ENCODE results near the gene CCDC142.
A peak's percentile ranks its signal among the peaks of the same experiment; 100 is the strongest.
"Not testable (repeated sequence)": the region's sequence is repeated elsewhere in the genome, so short reads cannot be mapped to it uniquely, and the experiment has no call there.

The CCDC142 gene

GRCh38 chr2:74499267-74499939, 16.6 kb upstream of the CCDC142 start, which contains the start of gene LBX2:
Gene LBX2, minus strand, starts transcription at chr2:74499603. Its CDS starts 66 bp downstream, at chr2:74499537.
- no peak for DNase-seq (ENCODE audit: low read depth)

DNA sequence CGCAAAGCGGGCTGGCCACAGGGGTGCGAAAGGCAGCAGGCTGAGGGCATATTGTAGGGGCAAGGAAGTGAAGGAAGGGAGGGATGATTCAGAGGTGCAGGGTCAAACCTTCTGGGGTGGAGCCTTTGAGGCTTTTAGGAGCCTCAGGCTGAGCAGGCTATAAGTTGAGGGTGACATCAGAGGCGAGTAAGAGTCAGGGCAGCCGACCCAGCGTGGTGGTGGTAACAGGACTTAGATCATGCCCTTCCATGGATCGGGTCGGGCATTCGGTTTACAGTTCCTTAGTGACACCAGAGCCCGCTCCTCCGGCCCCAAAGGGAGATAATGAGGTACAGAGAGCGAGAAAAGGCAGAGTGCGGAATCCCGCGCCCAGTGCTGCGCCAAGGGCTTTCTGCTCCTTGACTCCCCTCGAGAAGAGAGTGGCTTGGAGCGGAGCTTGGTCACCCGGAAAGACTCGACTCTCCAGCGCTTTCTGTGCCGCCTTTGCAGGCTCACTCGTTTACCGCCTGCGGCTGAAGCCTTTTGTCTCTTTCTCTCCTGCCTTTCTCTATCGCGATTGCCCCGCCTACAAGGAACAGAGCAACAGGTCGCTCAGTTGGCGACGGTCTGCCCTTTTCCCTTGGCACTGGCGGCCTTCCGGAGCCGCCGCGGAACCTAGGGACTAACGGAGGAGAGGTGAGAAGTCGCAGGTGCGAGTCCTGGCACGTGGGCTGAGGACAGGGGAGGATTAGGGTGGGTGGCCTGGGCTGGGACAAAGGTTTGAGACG, 15.9 kb upstream of the CCDC142 start:
- DNase-seq (ENCODE audit: low read depth) = no peak

GRCh38 chr2:74497777-74498499, 15.1 kb upstream of the CCDC142 start:
- DNase-seq (ENCODE audit: low read depth) = no peak

DNA sequence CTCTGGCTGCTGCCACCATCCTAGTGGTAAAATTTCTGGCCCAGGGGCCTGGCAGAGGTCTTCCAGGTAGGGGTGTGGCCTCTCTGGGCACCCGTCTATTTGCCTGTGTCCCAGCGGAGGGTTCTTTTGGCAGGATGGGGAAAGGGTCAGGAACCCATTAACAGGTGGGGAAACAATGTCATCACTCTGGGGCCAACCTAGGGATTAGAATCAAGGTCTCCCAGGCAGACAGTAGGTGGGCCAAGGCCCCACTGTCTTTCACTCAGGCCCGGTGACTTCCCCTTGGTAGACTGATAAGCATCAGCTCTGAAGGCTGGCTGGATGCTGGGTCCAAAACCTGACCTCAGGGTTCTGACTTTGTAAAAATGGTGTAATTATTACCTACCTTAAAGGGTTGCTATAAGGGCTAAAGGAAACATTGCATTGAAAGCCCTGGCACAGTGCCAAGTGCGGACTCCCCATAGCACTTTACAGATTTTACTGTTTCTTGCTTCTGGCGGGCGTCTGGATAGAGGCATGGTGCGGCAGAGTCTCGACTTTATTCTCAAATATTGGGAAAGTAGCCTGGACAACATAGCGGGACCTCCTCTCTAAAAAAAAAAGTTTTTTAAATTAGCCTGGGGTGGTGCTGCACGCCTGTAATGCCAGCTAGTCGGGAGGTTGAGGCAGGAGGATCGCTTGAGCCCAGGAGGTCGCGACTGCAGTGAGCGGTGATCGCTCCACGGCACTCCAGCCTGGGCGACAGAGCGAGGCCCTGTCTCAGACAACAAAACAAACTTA, 14.4 kb upstream of the CCDC142 start:
- DNase-seq (ENCODE audit: low read depth) = no peak

GRCh38 chr2:74495440-74495839, 12.6 kb upstream of the CCDC142 start:
- DNase-seq (ENCODE audit: low read depth) = no peak

- no peak for DNase-seq (ENCODE audit: low read depth)
These were observed 10.7 kb upstream of the CCDC142 start for GRCh38 chr2:74493546-74493945.

DNA sequence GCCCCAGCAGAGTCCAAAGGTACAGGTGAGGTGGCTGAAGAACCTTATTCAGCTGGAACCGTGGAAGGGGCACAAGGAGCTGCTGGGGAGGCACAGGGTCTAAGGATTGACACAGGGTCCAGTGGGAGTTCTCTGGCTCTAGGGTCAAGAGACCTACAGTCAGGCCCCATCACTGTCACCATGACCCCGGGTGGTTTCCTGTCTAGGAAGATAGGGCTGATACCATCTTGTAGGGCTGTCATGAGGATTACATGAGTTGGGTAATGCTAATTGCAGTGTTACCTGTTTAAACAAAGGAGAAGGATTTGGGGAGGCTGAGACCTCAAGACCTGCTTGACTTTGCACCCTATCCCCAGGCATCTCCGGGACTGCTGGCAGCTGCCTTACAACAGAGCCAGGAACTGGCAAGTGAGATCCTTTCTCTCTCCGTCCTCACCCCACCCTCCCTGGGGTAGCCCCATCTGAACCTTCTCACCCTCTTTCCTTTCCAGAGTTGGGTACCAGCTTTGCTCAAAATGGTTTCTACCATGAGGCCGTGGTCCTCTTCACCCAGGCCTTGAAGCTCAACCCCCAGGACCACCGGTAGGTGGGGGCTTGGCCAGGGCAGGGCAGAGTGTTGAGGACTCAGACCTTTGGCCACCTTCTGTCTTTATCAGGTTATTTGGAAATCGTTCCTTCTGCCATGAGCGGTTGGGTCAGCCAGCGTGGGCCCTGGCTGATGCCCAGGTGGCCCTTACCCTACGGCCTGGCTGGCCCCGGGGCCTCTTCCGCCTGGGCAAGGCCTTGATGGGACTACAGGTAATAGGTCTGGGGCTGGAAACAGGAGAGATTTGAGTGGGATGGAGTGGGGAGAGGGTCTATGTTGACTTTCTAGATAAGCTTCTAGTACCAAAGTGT, 9.1 kb upstream of the CCDC142 start:
- no peak for DNase-seq (ENCODE audit: low read depth)

- DNase-seq (ENCODE audit: low read depth) = no peak
These were observed 7.1 kb upstream of the CCDC142 start for GRCh38 chr2:74489906-74490305.

DNA sequence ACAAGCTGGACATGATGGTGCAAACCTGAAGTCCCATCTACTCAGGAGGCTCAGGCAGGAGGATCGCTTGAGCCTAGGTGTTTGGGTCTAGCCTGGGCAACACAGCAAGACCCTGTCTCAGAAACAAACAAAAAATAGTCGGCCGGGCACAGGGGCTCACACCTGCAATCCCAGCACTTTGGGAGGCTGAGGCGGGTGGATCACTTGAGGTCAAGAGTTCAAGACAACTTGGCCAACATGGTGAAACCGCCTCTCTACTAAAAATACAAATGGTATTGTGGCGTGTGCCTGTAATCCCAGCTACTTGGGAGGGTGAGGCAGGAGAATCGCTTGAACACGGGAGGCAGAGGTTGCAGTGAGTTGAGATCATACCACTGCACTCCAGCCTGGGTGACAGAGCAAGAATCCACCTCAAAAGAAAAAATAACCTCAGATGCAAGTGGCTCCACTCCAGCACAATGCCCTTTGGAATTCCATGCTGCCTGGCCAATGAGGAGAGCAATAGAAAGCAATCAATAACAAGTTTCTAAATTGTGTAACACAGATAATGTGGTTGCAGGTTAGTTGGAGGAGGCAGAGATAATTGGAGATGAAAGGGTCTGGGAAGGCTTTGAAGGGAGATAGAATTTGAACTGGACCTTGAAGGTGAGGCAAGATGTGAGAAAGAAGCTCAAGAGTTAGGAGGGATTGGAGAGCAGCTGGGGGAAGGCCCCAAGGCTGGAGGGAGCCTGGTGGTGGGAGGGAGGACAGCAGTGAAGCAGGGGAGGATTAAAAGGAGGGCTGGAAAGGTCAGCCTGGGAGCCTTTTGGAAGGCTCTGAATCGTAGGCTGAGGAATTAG, 6.1 kb upstream of the CCDC142 start:
- DNase-seq (ENCODE audit: low read depth) = no peak

DNA sequence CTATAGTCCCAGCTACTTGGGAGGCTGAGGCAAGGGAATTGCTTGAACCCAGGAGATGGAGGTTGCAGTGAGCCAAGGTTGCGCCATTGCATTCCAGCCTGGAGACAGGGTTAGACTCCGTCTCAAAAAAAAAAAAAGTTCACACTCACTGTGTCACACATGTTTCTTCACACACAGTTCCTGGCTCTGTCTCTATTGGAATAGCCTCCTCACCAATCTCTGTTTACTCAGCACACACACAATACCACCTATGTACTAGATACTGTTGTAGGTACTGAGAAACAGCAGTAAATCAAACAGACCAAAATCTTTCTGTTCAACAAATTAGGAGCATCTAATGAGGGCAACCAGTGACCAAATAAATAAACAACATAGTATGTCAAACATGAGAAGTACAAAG, 3.3 kb upstream of the CCDC142 start:
- no peak for DNase-seq (ENCODE audit: low read depth)

DNA sequence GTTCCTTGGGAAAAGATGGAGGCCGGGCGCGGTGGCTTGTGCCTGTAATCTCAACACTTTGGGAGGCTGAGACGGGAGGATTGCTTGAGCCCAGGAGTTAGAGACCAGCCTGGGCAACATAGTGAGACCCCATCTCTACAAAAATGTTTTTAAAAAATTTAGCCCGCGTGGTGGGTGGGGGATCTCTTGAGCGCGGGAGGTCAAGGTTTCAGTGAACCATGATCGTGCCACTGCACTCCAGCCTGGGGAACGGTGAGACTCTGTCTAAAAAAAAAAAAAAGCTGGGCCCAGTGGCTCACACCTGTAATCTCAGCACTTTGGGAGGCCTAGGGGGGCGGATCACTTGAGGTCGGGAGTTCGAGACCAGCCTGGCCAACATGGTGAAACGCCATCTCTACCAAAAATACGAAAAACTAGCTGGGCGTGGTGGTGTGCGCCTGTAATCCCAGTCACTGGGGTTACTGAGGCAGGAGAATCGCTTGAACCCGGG, 922 bp upstream of the CCDC142 start:
- not testable (repeated sequence) for DNase-seq (ENCODE audit: low read depth)

- peak; percentile 44 for DNase-seq (ENCODE audit: low read depth)
These were observed 617 bp downstream of the CCDC142 start for GRCh38 chr2:74481961-74482800.

GRCh38 chr2:74481431-74481830, 1.4 kb downstream of the CCDC142 start:
- no peak for DNase-seq (ENCODE audit: low read depth)

DNA sequence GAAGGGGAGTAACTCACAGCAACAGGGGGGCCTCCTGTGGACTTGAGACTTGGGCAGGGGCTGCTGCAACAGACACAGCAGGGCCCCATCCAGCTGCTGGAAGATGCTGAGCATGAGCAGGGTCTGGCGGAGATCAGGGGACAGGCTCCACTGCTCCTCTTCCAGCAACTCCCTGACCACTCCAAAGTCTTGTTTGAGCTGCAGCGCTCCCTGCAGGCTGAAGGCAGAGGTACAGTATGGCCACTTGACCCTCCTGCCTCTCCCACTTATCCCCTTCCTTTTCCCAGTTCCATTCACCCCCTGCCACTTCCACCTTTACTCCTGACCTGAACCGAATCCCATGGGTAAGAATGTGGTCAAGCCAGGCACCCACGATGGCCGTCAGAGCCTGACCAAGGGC, 7.9 kb downstream of the CCDC142 start:
- DNase-seq (ENCODE audit: low read depth) = no peak

GRCh38 chr2:74474481-74474880, 8.3 kb downstream of the CCDC142 start:
- DNase-seq (ENCODE audit: low read depth) = no peak

- DNase-seq (ENCODE audit: low read depth) = no peak
These were observed 9.9 kb downstream of the CCDC142 start for GRCh38 chr2:74472945-74473258.

DNA sequence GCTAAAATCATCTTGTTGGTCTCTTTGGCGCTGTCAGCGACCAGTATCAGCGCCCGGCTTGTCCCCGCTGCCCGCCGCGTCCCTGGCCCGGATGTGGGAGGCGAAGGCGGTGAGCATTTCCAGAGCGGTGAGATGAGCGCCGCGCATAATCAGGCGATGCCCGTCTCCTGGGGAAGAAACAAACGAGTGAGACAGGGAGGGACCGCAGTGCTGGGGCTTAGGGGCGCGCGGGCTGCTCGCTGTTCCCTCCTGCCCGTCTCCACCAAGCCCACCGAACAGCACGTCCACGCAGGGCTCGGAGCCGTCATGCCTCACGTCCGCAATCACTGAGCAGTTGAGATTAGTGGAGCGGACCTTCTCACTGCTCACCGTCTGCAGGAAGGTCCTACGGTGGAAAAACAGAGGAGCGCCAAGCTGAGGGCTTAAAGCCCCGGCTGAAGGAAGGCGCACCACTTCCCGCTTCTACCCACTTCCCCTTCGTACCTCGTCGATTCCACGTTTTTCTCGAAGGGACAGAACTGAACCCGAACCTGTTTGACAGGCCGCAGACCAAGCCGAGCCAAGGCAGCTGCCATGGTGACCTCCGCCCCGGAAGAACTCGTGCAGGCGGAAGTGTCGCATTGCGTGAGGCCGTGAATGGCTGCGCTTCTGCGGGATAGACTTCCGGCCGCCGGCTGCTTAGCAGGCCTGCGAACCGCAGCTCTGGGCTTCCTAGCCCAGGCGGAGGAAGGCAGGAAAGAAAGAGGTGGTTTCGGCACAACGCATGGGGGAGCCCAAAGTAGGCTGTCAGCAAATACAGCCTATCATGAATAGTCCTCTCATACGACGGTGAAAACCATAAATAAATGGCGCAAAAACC, 10.5 kb downstream of the CCDC142 start, which contains the start of gene MRPL53:
MRPL53 (minus strand) TSS at position 595 of the 859 bp plus-strand sequence; CDS start at position 575, 20 bp downstream.
- peak; percentile 94 for DNase-seq (ENCODE audit: low read depth)
